ENCODE data around the gene ADD1. TPM values are rescaled to one million over a fixed set of nuclear protein-coding genes. Genes with fewer than 3 reads are reported as not detected.

ADD1 gene
- total and polyA plus RNA-seq, 2 of the 13 experiments (the other 11 are each of a cell fraction or from before 2014, with no cell fraction given), result 73.9 to 122 TPM

DNA sequence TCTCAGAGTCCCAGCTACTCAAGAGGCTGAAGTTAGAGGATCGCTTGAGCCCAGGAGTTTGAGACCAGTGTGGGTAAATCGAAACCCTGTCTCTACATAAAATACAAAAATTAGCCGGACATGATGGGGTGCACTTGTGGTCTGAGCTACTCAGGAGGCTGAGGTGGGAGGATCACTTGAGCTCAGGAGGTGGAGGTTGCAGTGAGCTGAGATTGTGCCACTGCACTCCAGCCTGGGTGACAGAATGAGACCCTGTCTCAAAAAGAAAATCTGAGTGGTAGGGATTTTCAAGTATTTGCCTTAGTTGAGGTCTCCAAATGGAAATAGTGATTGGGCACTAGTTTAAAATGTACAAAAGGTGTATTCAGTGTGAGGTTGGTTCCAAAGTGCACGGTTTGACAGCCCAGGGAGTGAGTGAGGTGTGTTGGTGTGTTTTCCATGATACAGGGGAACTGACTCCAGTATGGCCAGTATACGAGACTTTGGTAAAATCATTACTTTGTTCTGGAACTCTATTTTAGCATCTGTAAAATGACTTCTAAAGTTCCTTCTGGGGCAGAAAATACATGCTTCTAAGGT, 13.8 kb downstream of the ADD1 start (continued):
- TF ChIP-seq PITX1 (CRISPR knock-in tag; IDR thresholded peaks at IDR 0.05), result no peak
- TF ChIP-seq SAP130 (CRISPR knock-in tag; IDR thresholded peaks at IDR 0.05; ENCODE audit: low read depth), result peak; percentile 84
- TF ChIP-seq, protein P1, sequence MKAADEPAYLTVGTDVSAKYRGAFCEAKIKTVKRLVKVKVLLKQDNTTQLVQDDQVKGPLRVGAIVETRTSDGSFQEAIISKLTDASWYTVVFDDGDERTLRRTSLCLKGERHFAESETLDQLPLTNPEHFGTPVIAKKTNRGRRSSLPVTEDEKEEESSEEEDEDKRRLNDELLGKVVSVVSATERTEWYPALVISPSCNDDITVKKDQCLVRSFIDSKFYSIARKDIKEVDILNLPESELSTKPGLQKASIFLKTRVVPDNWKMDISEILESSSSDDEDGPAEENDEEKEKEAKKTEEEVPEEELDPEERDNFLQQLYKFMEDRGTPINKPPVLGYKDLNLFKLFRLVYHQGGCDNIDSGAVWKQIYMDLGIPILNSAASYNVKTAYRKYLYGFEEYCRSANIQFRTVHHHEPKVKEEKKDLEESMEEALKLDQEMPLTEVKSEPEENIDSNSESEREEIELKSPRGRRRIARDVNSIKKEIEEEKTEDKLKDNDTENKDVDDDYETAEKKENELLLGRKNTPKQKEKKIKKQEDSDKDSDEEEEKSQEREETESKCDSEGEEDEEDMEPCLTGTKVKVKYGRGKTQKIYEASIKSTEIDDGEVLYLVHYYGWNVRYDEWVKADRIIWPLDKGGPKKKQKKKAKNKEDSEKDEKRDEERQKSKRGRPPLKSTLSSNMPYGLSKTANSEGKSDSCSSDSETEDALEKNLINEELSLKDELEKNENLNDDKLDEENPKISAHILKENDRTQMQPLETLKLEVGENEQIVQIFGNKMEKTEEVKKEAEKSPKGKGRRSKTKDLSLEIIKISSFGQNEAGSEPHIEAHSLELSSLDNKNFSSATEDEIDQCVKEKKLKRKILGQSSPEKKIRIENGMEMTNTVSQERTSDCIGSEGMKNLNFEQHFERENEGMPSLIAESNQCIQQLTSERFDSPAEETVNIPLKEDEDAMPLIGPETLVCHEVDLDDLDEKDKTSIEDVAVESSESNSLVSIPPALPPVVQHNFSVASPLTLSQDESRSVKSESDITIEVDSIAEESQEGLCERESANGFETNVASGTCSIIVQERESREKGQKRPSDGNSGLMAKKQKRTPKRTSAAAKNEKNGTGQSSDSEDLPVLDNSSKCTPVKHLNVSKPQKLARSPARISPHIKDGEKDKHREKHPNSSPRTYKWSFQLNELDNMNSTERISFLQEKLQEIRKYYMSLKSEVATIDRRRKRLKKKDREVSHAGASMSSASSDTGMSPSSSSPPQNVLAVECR (CRISPR knock-in tag; IDR thresholded peaks at IDR 0.05; ENCODE audit: borderline replicate concordance), result no peak; the same call in 1 of the 2 replicates
- TF ChIP-seq, protein P2, sequence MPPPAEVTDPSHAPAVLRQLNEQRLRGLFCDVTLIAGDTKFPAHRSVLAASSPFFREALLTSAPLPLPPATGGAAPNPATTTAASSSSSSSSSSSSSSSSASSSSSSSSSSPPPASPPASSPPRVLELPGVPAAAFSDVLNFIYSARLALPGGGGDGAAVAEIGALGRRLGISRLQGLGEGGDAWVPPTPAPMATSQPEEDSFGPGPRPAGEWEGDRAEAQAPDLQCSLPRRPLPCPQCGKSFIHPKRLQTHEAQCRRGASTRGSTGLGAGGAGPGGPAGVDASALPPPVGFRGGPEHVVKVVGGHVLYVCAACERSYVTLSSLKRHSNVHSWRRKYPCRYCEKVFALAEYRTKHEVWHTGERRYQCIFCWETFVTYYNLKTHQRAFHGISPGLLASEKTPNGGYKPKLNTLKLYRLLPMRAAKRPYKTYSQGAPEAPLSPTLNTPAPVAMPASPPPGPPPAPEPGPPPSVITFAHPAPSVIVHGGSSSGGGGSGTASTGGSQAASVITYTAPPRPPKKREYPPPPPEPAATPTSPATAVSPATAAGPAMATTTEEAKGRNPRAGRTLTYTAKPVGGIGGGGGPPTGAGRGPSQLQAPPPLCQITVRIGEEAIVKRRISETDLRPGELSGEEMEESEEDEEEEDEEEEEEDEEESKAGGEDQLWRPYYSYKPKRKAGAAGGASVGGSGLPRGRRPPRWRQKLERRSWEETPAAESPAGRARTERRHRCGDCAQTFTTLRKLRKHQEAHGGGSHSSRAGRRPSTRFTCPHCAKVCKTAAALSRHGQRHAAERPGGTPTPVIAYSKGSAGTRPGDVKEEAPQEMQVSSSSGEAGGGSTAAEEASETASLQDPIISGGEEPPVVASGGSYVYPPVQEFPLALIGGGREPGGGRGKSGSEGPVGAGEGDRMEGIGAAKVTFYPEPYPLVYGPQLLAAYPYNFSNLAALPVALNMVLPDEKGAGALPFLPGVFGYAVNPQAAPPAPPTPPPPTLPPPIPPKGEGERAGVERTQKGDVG (CRISPR knock-in tag; IDR thresholded peaks at IDR 0.05; ENCODE audit: borderline replicate concordance), result no peak
- TF ChIP-seq MLLT10 (CRISPR knock-in tag; IDR thresholded peaks at IDR 0.05), result no peak
- TF ChIP-seq REXO4 (CRISPR knock-in tag; IDR thresholded peaks at IDR 0.05; ENCODE audit: borderline replicate concordance), result no peak
- no peak for TF ChIP-seq ZSCAN22 (CRISPR knock-in tag; IDR thresholded peaks at IDR 0.05)
- TF ChIP-seq RAD21 (CRISPR knock-in tag; IDR thresholded peaks at IDR 0.05), result no peak
- no peak for TF ChIP-seq RBM22 (optimal IDR thresholded peaks at IDR 0.05; ENCODE audit: low read length)
- no peak for TF ChIP-seq ZNF713 (CRISPR knock-in tag; IDR thresholded peaks at IDR 0.05)
- TF ChIP-seq, protein P3, sequence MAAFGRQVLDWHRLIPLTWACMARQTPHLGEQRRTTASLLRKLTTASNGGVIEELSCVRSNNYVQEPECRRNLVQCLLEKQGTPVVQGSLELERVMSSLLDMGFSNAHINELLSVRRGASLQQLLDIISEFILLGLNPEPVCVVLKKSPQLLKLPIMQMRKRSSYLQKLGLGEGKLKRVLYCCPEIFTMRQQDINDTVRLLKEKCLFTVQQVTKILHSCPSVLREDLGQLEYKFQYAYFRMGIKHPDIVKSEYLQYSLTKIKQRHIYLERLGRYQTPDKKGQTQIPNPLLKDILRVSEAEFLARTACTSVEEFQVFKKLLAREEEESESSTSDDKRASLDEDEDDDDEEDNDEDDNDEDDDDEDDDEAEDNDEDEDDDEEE (CRISPR knock-in tag; IDR thresholded peaks at IDR 0.05), result no peak
- TF ChIP-seq CREM (IDR thresholded peaks at IDR 0.05), result no peak
- no peak for TF ChIP-seq CREM (CRISPR knock-in tag; IDR thresholded peaks at IDR 0.05)
- TF ChIP-seq DPF2 (CRISPR knock-in tag; IDR thresholded peaks at IDR 0.05; ENCODE audit: borderline replicate concordance, low read depth), result no peak
- TF ChIP-seq, protein P4, sequence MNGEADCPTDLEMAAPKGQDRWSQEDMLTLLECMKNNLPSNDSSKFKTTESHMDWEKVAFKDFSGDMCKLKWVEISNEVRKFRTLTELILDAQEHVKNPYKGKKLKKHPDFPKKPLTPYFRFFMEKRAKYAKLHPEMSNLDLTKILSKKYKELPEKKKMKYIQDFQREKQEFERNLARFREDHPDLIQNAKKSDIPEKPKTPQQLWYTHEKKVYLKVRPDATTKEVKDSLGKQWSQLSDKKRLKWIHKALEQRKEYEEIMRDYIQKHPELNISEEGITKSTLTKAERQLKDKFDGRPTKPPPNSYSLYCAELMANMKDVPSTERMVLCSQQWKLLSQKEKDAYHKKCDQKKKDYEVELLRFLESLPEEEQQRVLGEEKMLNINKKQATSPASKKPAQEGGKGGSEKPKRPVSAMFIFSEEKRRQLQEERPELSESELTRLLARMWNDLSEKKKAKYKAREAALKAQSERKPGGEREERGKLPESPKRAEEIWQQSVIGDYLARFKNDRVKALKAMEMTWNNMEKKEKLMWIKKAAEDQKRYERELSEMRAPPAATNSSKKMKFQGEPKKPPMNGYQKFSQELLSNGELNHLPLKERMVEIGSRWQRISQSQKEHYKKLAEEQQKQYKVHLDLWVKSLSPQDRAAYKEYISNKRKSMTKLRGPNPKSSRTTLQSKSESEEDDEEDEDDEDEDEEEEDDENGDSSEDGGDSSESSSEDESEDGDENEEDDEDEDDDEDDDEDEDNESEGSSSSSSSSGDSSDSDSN (CRISPR knock-in tag; IDR thresholded peaks at IDR 0.05), result no peak
- TF ChIP-seq, protein P5, sequence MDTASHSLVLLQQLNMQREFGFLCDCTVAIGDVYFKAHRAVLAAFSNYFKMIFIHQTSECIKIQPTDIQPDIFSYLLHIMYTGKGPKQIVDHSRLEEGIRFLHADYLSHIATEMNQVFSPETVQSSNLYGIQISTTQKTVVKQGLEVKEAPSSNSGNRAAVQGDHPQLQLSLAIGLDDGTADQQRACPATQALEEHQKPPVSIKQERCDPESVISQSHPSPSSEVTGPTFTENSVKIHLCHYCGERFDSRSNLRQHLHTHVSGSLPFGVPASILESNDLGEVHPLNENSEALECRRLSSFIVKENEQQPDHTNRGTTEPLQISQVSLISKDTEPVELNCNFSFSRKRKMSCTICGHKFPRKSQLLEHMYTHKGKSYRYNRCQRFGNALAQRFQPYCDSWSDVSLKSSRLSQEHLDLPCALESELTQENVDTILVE (CRISPR knock-in tag; IDR thresholded peaks at IDR 0.05), result no peak
- TF ChIP-seq TP53 (CRISPR knock-in tag; conservative IDR thresholded peaks at IDR 0.05), result no peak
- TF ChIP-seq ZNF367 (CRISPR knock-in tag; IDR thresholded peaks at IDR 0.05; ENCODE audit: borderline replicate concordance), result no peak
- TF ChIP-seq SUZ12 (IDR thresholded peaks at IDR 0.05; ENCODE audit: low read depth, low read length), result no peak
